HuH-7.5 (cell line): ENCODE data around the gene DPH6.
"Not testable (repeated sequence)": the region's sequence is repeated elsewhere in the genome, so short reads cannot be mapped to it uniquely, and the experiment has no call there.

Experiments used
- DNase-seq: peaks from one replicate; pipeline ENCODE4 v3.0.0; 2011; ENCODE audit warnings: low spot score

Gene DPH6

DNA sequence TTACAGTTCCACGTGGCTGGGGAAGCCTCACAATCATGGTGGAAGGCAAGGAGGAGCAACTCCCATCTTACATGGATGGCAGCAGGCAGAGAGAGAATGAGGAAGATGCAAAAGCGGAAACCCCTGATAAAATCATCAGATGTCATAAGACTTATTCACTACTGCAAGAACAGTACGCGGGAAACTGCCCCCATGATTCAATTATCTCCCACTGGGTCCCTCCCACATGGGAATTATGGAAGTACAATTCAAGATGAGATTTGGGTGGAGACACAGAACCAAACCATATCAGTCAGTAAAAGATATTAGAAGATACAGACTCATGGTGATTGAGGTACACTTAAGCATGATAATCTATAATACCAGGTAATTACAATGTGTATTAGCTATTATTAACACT, 217.1 kb downstream of the DPH6 start:
- not testable (repeated sequence) for DNase-seq

GRCh38 chr15:35327789-35328188, 218.2 kb downstream of the DPH6 start:
- no peak for DNase-seq

DNA sequence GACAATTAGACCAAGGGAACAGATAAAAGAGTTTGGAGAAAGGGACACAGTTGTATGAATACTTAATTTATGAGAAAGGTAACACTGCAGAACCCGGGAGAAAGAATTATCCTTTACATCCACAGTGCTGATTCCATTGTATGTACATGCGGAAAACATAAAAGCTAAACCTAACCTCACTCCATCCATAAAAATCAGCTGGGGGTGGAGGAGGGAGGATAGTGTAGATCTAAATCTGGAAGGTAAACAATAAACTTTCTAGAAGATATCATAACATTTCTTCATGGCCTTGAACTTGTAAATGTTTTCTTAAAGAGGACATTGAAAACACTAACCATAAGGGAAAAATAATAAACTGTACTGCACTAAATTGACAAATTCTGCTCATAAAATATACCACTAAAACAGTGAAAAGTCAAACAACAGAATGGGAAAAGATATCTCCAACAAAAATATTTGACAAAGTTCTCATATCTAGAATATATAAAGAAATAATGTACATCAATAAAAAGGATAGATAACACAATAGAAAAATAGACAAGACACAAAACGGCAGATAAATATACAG, 220.5 kb downstream of the DPH6 start:
- no peak for DNase-seq

GRCh38 chr15:35323141-35323540, 222.8 kb downstream of the DPH6 start:
- DNase-seq: no peak

DNA sequence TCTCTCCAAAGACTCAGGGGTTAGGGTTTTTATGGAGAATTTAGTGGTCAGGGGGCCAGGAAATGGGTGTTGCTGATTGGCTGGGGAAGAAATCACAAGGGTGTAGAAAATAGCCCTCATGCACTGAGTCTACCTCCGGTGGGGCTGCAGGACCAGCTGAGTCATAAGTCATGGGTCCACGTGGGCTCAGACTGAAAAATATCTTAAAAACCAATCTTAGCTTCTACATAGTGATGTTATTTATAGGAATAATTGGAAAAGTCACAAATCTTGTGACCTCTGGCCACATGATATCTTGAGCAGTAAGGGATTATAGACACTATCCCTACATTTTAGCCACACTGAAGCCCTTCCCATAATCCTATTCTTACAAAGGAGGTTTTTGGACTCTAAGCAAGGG, 224.0 kb downstream of the DPH6 start:
- DNase-seq: no peak

DNA sequence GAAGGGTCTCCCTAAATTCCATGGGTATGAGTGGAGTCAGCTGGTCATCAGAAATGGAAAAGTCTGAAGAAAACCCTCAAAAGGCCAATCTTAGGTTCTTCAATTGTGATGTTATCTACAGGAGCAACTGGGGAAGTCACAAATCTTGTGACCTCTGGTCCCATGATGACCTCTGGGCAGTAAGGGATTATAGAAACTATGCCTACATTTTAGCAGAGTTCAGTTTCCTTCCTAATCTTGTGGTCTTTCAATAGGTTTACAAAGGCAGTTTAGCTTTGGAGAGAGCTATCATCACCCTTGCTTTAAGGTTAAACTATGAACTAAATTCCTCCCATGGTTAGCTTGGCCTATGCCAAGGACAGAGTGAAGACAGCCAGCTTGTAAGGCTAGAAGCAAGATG, 225.1 kb downstream of the DPH6 start:
- no peak for DNase-seq
